HPDE6-E6E7 (cell line): ENCODE results near the gene HADH.
"Not testable (repeated sequence)": the region's sequence is repeated elsewhere in the genome, so short reads cannot be mapped to it uniquely, and the experiment has no call there.

Experiments
- DNase-seq: peaks from one replicate; pipeline ENCODE4 v3.0.0; 2011; ENCODE audit warnings: missing footprints; ENCODE audit errors: extremely low spot score

Gene HADH

GRCh38 chr4:108031427-108032083 lies 41.9 kb downstream of the HADH start:
- DNase-seq, result no peak

- DNase-seq, result no peak
Observed at GRCh38 chr4:108033348-108033747, 43.7 kb downstream of the HADH start.

GRCh38 chr4:108034565-108034964 lies 44.9 kb downstream of the HADH start:
- no peak for DNase-seq

GRCh38 chr4:108035691-108036090 lies 46.0 kb downstream of the HADH start:
- no peak for DNase-seq

- no peak for DNase-seq
Observed at GRCh38 chr4:108036213-108036612, 46.5 kb downstream of the HADH start.

- DNase-seq, result no peak
Observed at GRCh38 chr4:108037884-108038283, 48.2 kb downstream of the HADH start.

- no peak for DNase-seq
Observed at GRCh38 chr4:108042927-108043326, 53.2 kb downstream of the HADH start.

- DNase-seq, result no peak
Observed at GRCh38 chr4:108043526-108043925, 53.8 kb downstream of the HADH start.

- peak; percentile 50 for DNase-seq
Observed at GRCh38 chr4:108044951-108045686, 55.4 kb downstream of the HADH start.

GRCh38 chr4:108045687-108046024 lies 56.0 kb downstream of the HADH start:
- no peak for DNase-seq

- no peak for DNase-seq
Observed at GRCh38 chr4:108047199-108047598, 57.5 kb downstream of the HADH start.

- DNase-seq, result no peak
Observed at GRCh38 chr4:108048157-108048556, 58.5 kb downstream of the HADH start.

GRCh38 chr4:108048997-108049396 lies 59.3 kb downstream of the HADH start:
- DNase-seq, result no peak

- no peak for DNase-seq
Observed at GRCh38 chr4:108049406-108049805, 59.7 kb downstream of the HADH start.

- DNase-seq, result not testable (repeated sequence)
Observed at GRCh38 chr4:108050166-108051111, 60.8 kb downstream of the HADH start.

GRCh38 chr4:108051343-108051742 lies 61.7 kb downstream of the HADH start:
- no peak for DNase-seq

- no peak for DNase-seq
Observed at GRCh38 chr4:108052558-108053120, 63.0 kb downstream of the HADH start.

GRCh38 chr4:108053251-108053711 lies 63.6 kb downstream of the HADH start:
- no peak for DNase-seq

GRCh38 chr4:108054025-108054638 lies 64.4 kb downstream of the HADH start:
- DNase-seq, result no peak

- no peak for DNase-seq
Observed at GRCh38 chr4:108055787-108056186, 66.1 kb downstream of the HADH start.

GRCh38 chr4:108056418-108056817 lies 66.7 kb downstream of the HADH start:
- no peak for DNase-seq
